ENCODE results near the gene IDH3B.

GRCh38 chr20:2690718-2691117 lies 26.7 kb upstream of the IDH3B start:
- no peak for TF ChIP-seq CTCF (conservative IDR thresholded peaks at IDR 0.05; ENCODE audit: low read length)
- TF ChIP-seq EZH2phosphoT487 (IDR thresholded peaks at IDR 0.05; ENCODE audit: borderline replicate concordance), result no peak

Measured in Loucy (cell line).